NCI-H82 treated with DMSO at 0.1 percent for 48 hours (cell line): ENCODE data around the gene INSRR.

Experiments
- DNase-seq: peaks from one replicate; lab custom pipeline; 2025; ENCODE audit not compliant: unreplicated experiment; lab: John Stamatoyannopoulos, UW

The INSRR gene

DNA sequence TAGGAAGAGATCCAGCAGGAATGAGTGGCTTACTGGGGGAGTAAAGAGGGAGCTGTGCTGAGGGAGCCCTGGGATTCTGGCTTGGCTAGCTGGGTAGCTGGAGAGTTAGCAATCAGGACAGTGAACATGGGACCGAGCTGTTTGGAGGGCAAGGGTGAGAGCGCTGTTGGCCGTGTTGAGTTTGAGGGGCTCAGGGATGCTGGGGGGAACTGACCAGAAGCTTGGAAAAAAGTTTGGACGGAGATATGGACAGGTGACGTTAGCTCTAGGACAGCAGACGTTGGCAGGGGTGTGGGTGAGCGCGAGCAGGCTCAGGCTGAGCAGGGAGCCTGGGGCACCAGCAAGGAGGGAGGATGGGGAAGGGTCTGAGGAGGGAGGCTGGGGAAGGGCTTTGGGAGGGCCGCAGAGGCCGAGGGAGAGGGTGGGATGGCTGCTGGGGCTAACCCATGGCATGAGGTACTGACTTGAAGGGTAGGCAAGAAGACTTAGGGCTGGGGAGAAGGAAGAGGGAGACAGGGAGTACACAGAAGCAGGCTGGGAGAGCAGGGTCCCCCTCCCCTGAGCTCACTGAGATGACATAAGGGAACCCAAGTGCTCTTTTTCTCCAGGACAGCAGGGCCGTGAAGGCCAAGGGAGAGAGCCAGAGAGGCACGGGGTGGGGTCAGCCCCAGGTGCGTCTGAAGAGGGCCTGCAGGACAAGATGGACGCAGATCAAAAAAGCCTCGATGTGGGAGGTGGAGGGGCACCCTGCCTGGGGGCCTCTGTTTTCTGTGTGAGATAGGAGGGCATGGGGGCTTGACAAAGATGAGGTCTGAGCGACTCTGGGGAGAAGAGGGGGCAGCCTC is 50.5 kb downstream of the INSRR start:
- DNase-seq = no peak

GRCh38 chr1:156807627-156808026 is 51.3 kb downstream of the INSRR start:
- no peak for DNase-seq

DNA sequence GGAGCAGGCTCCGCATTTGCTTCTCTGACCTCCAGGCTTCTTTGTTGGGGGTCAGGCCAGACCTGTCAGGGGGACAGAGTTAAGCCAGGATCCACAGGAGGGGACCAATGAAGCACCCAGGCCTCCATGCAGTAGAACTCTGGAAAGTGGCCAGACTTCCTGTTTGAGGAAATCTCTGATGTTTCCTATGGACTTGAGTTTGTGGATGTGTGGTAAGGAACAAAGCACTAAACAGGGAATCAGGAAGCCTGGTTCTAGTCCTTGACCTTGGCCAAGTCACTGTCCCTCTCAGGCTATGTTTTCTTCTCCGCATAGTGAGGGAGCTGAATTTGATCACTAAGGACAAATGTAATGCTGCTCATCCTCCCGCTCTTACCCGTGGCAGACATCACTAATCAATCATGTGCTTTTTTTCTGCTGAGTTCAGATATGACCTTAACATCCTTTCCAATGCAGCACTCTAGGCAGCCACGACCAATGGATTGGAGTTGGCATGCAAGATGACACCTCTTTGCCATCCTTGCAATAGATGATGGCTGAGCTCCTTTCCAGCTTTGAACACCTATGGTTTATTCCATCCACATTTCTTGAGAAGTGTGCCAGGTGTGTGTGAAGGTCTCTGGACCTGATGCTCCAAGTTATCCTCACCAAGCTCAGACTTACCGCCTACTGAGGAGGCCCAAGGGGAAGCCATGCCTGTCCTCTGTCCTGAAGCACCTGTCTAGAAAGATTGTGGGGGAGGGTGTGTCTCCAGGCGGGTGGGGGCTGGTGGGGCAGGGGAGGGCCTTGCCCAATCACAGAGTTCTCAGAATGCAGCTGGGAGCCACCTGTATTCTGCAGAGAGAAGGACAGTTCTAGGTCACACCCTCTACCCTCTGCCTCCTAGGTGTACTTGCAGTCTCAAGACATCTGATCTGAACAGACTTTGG is 52.1 kb downstream of the INSRR start:
- DNase-seq = no peak

DNA sequence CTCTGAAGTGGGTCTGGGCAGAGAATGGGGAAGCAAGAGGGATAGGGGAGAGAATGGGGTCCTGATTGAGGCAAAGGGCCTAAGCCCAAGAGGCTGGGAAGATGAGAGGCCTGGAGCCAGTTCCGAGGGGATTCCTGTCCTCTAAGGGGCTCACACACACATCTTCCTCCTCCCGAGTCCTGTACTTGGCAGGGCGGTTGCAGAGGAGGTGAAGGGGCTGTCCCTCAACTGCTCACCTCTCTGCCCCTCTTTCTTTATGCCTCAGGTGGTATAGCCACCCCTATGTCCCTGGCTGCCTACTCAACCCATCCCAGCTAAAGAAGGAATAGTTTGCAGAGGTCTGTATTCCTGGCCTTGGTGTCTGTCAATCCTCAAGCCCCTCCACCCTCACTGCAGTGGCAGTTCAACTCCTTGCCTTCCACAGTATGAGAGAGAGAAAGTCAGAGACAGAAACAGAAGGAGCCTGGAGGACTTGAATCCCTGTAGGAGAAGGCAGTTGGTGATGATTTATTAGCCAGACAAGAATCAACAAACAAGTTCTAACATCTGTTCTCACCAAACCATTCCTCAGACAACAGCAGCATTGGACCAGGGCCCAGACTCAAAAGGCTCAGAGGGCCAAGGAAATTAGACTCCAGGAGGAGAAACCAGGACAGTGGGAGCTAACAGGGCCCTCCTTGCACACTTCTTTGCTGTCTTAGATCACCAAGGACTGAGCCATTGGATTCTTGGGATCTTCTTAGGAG is 53.0 kb downstream of the INSRR start:
- peak; percentile 45 for DNase-seq

DNA sequence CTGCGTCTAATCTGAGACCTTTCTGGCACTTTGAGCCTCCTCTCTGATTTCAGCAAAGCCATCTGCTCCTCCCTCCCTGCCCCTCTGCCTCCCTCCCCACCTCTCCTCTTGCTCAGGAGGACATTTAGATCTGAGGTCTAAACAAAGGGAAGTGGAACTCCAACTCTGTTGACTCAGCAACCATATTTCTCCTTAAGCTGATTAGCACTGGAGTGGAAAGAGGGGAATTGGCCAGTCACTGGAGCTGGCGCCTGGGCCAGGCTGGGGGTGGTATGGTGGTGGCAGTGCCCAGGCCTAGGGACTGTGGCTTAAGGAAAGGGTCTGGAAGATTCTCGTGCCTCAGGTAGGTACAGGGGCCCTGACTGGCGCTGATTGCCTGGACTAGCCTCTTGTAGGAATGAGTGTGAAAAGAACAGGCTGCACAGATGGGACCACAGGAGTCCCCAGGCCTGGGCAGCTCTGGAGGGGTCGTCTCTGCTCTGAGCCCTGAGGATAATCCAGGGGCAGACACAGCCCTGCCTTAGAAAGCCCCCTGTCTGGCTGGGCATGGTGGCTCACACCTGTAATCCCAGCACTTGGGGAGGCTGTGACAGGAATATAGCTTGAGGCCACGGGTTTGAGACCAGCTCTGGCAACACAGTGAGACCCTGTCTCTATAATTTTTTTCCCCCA is 54.2 kb downstream of the INSRR start:
- peak; percentile 98 for DNase-seq

GRCh38 chr1:156804026-156804425 is 54.9 kb downstream of the INSRR start:
- DNase-seq = no peak

DNA sequence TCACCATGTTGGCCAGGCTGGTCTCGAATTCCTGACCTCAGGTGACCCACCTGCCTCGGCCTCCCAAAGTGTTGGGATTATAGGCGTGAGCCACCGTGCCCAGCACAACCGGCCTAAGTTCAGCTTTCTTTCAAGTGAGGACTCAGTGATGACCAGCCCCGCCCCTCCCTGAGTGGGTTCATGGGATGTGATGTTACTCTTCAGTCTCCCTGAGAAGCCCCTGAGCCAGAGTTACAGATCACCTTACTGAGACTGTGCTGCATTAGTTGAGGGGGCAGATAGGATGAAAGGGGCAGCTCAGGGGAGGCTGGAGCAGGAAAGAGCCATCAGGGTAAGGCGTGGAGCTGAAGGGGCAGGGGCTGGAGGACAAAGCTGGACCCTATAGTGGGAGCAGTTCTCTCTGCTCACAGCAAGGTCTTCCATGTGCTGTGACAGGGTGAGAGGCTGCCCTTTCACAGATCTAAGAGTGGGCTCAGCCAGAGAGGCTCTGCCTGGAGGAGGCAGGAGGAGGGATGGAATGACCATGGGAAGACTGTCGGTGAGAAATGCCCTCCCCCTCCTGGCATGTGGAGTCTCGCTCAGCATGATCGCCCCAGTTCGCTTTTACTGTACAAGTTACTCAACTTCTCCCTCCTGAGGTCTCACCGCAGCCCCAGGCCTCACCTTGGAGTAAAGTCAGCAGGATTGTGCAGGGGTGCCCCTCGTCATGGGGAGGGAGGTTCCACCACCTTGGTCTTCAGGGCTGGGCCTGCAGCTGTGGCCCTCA is 55.6 kb downstream of the INSRR start:
- no peak for DNase-seq

DNA sequence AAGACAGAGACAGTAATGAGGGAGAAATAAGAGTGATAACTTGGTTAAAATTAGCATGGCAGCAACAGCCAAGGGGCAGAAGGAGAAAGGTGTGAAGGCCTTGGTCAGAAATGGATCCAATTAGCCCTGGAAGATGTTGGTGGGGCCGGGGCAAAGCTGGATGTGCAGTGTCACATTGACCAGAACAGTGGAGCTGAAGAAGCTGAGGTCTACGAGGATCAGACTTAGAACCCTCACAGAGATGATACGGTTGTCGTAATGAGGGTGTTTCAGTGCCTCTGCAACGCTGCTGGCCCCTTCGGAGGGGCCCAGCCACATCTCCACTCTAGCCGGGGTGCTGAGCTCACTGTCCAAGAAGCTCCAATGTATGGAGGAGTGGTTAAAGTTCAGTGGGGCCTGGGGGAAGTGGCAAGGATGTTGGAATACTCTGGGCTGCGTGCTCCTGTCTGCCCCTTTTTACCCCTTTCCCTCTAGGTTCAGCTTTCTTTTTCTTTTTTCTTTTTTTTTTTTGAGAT is 56.4 kb downstream of the INSRR start:
- DNase-seq = no peak

DNA sequence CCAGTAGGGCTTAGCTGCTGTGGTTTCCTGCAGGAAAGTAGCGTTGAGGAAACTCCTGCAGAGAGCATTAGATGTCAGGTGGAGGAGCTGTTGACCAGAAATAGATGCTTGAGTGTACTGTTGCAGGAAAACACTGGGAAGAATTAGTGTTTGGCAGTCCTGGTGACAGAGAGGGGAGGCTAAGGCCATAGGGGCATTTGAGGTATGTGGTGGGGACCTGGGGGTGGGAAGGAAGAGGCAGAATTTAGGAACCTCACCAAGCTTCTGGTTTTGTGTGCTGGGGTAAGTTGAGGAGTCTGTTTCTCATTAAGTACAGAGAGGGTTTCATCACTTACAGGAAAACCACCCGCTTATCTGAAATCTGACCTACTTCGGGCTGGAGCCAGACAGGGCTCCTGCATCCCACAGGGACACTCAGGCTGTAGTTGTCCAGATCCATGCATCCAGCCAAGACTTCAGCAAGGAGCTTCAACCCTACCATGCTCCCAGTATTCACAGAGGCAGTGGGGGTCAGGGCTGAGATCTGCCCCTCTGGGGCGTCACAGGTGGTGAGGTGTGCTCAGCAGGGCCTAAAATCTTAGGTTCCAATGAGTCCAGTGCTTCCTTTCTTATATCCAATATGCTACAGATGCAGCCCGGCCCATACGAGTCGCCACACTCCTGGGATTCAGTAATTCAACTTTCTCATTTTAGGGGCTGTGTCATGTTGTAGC is 57.4 kb downstream of the INSRR start:
- no peak for DNase-seq

DNA sequence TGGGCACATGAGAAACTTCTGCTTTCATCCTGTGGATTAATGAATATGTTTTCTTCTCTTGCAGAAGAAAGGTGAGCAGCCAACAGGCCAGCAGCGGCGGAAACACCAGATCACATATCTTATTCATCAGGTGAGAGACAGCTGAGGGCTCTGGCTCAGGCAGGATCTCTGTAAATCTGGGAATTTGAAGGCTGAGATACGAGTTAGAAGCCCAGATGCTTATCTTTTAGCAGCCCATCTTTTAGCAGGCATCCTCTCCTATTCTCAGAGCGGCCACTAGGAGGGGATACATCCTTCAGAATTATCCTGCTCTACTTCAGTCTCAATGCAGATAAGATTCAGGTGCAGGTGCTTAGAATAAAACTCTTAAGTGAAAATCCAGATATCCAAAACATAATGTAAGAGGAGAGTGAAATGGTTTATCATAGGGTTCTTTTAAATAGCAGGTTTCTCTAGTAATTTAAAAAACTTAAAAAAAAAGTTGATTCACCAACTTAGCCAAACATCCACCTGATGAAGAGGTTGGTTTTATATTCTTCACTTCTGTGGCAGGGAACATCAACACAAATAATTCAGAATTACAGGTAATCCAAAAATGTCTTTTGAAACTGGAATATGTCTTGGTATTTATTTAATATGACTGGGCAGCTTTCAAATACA is 61.6 kb downstream of the INSRR start:
- DNase-seq = peak; percentile 60

DNA sequence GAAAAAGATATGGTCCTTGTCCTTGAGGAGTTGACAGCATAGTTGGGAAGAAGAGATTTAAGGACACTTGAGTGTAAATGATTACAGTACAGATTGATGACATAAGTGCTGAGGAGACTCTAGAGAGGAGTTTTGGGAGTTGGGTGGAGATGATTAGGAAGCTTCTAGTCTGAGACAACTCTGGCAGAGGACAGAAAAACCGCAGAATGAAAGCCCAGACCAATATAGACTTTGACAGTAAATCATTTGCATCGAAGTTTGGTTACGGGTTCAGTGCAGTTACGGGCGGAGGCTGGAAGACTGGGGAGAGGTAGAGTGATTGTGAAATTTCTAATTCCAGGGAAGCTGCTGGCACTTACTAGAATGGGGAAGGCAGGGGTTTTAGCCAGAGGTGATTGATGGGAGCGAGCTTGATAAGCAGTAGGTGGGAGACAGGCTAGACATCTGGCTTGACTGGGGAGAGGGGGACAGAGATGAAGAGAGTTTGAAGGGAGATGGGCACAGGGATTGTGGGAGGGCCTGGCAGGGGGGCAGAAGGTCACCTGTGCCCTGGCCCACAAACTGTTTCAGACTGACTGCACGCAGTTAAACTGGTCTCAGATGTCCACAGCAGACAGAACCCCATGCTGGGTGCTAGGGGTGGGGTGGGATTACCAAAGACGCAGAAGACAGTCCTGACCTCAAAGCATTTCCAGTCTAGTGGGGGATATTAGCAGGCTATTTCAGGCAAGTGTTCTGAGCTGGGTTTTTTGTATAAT is 62.4 kb downstream of the INSRR start:
- no peak for DNase-seq

- DNase-seq = no peak
Measured at GRCh38 chr1:156795787-156796186, 63.1 kb downstream of the INSRR start.

GRCh38 chr1:156795374-156795733 is 63.6 kb downstream of the INSRR start:
- DNase-seq = no peak

DNA sequence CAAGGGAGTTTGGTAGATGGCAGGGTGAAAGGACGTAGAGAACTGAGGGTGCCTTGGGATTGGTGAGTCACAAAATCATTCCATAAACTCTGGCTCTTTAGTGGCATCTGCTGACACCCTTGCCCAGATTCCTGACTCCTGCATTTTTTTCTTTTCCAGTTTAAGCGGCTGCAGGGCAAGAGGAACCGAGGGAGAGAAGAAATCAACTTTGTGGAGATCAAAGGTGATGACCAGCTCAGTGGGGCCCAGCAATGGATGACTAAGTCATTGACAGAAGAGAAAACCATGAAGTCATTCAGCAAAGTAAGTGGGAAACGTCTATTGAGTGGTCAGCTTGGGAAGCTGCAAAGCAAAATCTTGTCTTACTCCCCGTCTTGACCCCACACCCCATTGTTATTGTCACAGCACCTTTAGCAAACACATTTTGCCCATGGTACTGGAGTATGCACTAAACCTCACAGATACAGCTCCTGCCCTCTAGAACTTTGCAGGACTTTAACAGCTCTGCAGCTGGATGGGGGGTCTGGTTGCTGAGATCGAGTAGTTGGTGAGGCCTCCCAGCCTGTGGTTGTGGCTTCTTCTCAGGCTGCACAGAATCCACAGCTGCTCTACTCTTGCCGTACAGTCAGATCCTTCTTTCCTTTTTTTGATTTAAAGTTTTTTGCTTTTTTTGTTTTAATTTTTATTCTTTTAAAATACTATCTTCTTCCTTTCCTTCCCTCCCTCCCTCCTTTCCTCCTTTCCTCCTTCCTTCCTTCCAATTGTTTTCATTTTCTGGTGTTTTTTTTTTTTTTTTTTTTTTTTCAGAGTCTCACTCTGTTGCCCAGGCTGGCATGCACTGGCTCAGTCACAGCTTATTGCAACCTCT is 64.2 kb downstream of the INSRR start:
- no peak for DNase-seq
